A172 (cell line): ENCODE results near the gene TMEM204. TPM values are rescaled to one million over a fixed set of nuclear protein-coding genes. Genes with fewer than 3 reads are reported as not detected.

Experiments
- DNase-seq: peaks from one replicate; pipeline ENCODE4 v3.0.0-alpha.2; 2015; ENCODE audit warnings: low spot score
- total RNA-seq: library from RNA; depleted of rRNA; stranded (reverse); fragments of >200 nt; shearing (Covaris generic); gene quantifications from 2 replicates; pipeline ENCODE4 v1.2.3, GENCODE V29; 2014

TMEM204 gene
- total RNA-seq, 1 experiment from 2014 or later = not detected

GRCh38 chr16:1520461-1520860, 13.0 kb upstream of the TMEM204 start:
- no peak for DNase-seq

- no peak for DNase-seq
Measured at GRCh38 chr16:1523581-1524245, 9.8 kb upstream of the TMEM204 start.

- no peak for DNase-seq
Measured at GRCh38 chr16:1524366-1524765, 9.1 kb upstream of the TMEM204 start.

- DNase-seq = no peak
Measured at GRCh38 chr16:1525871-1526607, 7.4 kb upstream of the TMEM204 start.

- DNase-seq = no peak
Measured at GRCh38 chr16:1526608-1527555, 6.6 kb upstream of the TMEM204 start.

GRCh38 chr16:1527836-1528811, 5.3 kb upstream of the TMEM204 start:
- DNase-seq = no peak

GRCh38 chr16:1528921-1529537, 4.4 kb upstream of the TMEM204 start:
- DNase-seq = no peak

GRCh38 chr16:1530349-1530882, 3.0 kb upstream of the TMEM204 start:
- DNase-seq = no peak

- DNase-seq = no peak
Measured at GRCh38 chr16:1530883-1531637, 2.4 kb upstream of the TMEM204 start.

- no peak for DNase-seq
Measured at GRCh38 chr16:1531638-1531910, 1.9 kb upstream of the TMEM204 start.

- DNase-seq = no peak
Measured at GRCh38 chr16:1532081-1532760, 1.2 kb upstream of the TMEM204 start.

- DNase-seq = no peak
Measured at GRCh38 chr16:1532771-1533170, 695 bp upstream of the TMEM204 start.

- no peak for DNase-seq
Measured at GRCh38 chr16:1534021-1535020, 855 bp downstream of the TMEM204 start.

- no peak for DNase-seq
Measured at GRCh38 chr16:1535391-1536291, 2.2 kb downstream of the TMEM204 start.

- DNase-seq = no peak
Measured at GRCh38 chr16:1536601-1537000, 3.1 kb downstream of the TMEM204 start.

- DNase-seq = no peak
Measured at GRCh38 chr16:1537138-1537577, 3.7 kb downstream of the TMEM204 start.

- DNase-seq = no peak
Measured at GRCh38 chr16:1537763-1538289, 4.4 kb downstream of the TMEM204 start.
